Adrenal gland (tissue), 5 donors: ENCODE measurements around the gene SAA2.

Experiments
- CTCF ChIP-seq, 6 experiments: fragments of 450-650 bp in 4 of 6; fragments of 200-600 bp in 2 of 6; sonication (generic) in 1 of 6; IDR thresholded peaks; 1 replicate in 5 of 6; 2 replicates in 1 of 6; pipeline versions ENCODE4 v1.5.1 to v1.8.0; 2016 to 2021; ENCODE audit warnings: antibody characterized with exemption in 6 of 6, mild to moderate bottlenecking in 2 of 6, moderate library complexity in 1 of 6
- POLR2A ChIP-seq, 2 donors: fragments of 450-650 bp; IDR thresholded peaks; one replicate each; pipeline ENCODE4 v1.6.1; 2017; ENCODE audit warnings: antibody characterized with exemption in 2 of 2, mild to moderate bottlenecking in 2 of 2, moderate library complexity in 1 of 2
- donor health status: DM: no; HTN: no; CAD: no.

- TF ChIP-seq CTCF (IDR thresholded peaks at IDR 0.05) = no peak
- TF ChIP-seq POLR2A (IDR thresholded peaks at IDR 0.05) = no peak
These were observed 51.9 kb downstream of the SAA2 start for GRCh38 chr11:18196532-18196931.
